Measurements from ENCODE around the gene HIF3A. TPM values are rescaled to one million over a fixed set of nuclear protein-coding genes. Genes with fewer than 3 reads are reported as not detected.

HIF3A gene
- total and polyA plus RNA-seq, 2 of the 8 experiments (the other 6 are each of a cell fraction or from before 2014, with no cell fraction given), result 38.6 to 38.8 TPM

DNA sequence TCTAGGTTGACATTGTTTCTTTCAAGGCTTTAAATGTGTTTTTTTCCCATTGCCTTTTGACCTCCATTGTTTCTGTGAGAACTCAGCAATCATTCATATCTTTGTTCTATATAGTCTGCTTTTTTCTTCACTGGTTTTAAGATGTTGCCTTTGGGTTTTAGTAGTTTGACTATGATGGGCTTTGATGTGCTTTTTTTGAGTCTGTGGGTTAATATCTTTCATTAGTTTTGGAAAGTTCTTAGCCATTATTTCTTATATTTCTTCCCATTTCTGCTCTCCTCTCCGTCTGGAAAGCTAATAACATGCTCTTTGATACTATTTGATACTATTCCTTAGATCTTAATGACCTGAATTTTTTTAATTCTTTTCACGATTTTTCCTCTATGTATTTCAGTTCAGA lies 83.8 kb downstream of the HIF3A start:
- no peaks in the 10 kb centered on the region for H3K23me2 ChIP-seq (ENCODE audit: low read depth, low read length)
- H4K20me1 ChIP-seq (replicated peaks in 1 of 2; ENCODE audit: control insufficient read depth in 1 of 2, insufficient read depth in 2 of 2, low read length in 2 of 2), result peaks cover 2 to 5% of the 10 kb centered on the region in 2 experiments
- no peak overlapping the region for H3K9ac ChIP-seq (replicated peaks in 1 of 4; ENCODE audit: extremely low read depth in 1 of 4, low read depth in 3 of 4, low read length in 3 of 4)
- H2BK5ac ChIP-seq (ENCODE audit: low read depth, low read length), result no peak overlapping the region
- H3K23ac ChIP-seq (ENCODE audit: insufficient read length), result no peak overlapping the region
- H2BK120ac ChIP-seq (replicated peaks; ENCODE audit: low read depth, low read length), result no peak overlapping the region
- no peak overlapping the region for H3K4ac ChIP-seq (replicated peaks; ENCODE audit: insufficient read length, low read depth, low read length)
- no peak overlapping the region for H3K18ac ChIP-seq (ENCODE audit: extremely low read depth, low read length)
- no peak overlapping the region for H4K8ac ChIP-seq (ENCODE audit: extremely low read depth, insufficient read depth, low read length)
- FAIRE-seq (no peak), DNase-seq (ENCODE audit: low read depth in 1 of 2, low spot score in 2 of 2) (no peak)
- H2BK12ac ChIP-seq (ENCODE audit: low read depth, low read length), result no peak overlapping the region
- H3K79me1 ChIP-seq (ENCODE audit: low read depth, low read length), result peaks cover 3% of the 10 kb centered on the region; the same call in 1 of the 2 replicates
- no peak overlapping the region for H3K27ac ChIP-seq (ENCODE audit: low read depth, low read length)
- H3K4me3 ChIP-seq (ENCODE audit: extremely low read depth in 1 of 4, insufficient read depth in 2 of 4, low read depth in 3 of 4, low read length in 4 of 4), result no peak overlapping the region
- H3K79me2 ChIP-seq (ENCODE audit: control insufficient read depth in 1 of 2, insufficient read depth in 2 of 2, low read length in 2 of 2), result peaks cover 0 to 10% of the 10 kb centered on the region in 2 experiments; a peak in 1 of 4 replicates
- no peak overlapping the region for H4K5ac ChIP-seq (ENCODE audit: insufficient read length, low read depth, low read length)
- no peaks in the 10 kb centered on the region for H3K27me3 ChIP-seq (replicated peaks in 1 of 4; ENCODE audit: control insufficient read depth in 3 of 4, extremely low read depth in 1 of 4, insufficient read depth in 3 of 4, low read length in 3 of 4)
- no peak overlapping the region for H3K4me2 ChIP-seq (ENCODE audit: insufficient read depth in 1 of 2, low read depth in 2 of 2, low read length in 2 of 2)
- H2AK5ac ChIP-seq (ENCODE audit: low read depth, low read length), result no peak overlapping the region
- WGBS, 2 experiments (ENCODE audit: extremely low coverage in 1 of 2, insufficient coverage in 1 of 2, insufficient read length in 1 of 2, insufficient replicate concordance in 2 of 2, low coverage in 1 of 2, low lambda C conversion rate in 2 of 2, missing lambda C conversion rate in 1 of 2), result 80% methylated on average over 2 of the region's 2 CpGs; no CpG with 5 or more reads in 1 of the 2 experiments
- H2BK15ac ChIP-seq (ENCODE audit: low read length), result no peak overlapping the region
- no peak overlapping the region for H4K91ac ChIP-seq (replicated peaks; ENCODE audit: insufficient read length, low read length)
- H3K9me3 ChIP-seq (ENCODE audit: insufficient read depth in 2 of 2, low read depth in 1 of 2, low read length in 1 of 2), result no peaks in the 10 kb centered on the region
- no peak overlapping the region for H2AFZ ChIP-seq (ENCODE audit: low read length)
- H3K14ac ChIP-seq (ENCODE audit: insufficient read length), result no peak overlapping the region
- no peak overlapping the region for H3K56ac ChIP-seq (replicated peaks; ENCODE audit: insufficient read length, low read depth, low read length)
- ChIA-PET CTCF (ENCODE audit: partially characterized antibody) (interaction anchor here (1.1 to 2.8 kb wide), 4 partner anchors 9 to 136 kb away, joined by 3 to 20 read pairs (median 7); no protein-coding TSS in a partner anchor), POLR2A (ENCODE audit: partially characterized antibody) (interaction anchor here (0.9 to 1.3 kb wide), 2 partner anchors 13 to 22 kb away, joined by 3 read pairs; no protein-coding TSS in a partner anchor)
- peaks cover 16 to 64% (median 43%) of the 10 kb centered on the region in 4 experiments for H3K36me3 ChIP-seq (ENCODE audit: control insufficient read depth in 2 of 4, insufficient read depth in 4 of 4, low read length in 3 of 4)
- H3K4me1 ChIP-seq (replicated peaks in 1 of 4; ENCODE audit: control insufficient read depth in 3 of 4, insufficient read depth in 4 of 4, low read length in 3 of 4), result peaks cover 0 to 2% (median 0%) of the 10 kb centered on the region in 4 experiments; a peak in 2 of 7 replicates
- TF ChIP-seq BCL11A (IDR thresholded peaks at IDR 0.05; ENCODE audit: low read depth in 2 of 2, low read length in 2 of 2) (no peak), SRF (IDR thresholded peaks at IDR 0.05; ENCODE audit: low read depth, low read length) (no peak), SIX5 (IDR thresholded peaks at IDR 0.05; ENCODE audit: low read depth, low read length) (no peak)
- TF ChIP-seq, protein P1, sequence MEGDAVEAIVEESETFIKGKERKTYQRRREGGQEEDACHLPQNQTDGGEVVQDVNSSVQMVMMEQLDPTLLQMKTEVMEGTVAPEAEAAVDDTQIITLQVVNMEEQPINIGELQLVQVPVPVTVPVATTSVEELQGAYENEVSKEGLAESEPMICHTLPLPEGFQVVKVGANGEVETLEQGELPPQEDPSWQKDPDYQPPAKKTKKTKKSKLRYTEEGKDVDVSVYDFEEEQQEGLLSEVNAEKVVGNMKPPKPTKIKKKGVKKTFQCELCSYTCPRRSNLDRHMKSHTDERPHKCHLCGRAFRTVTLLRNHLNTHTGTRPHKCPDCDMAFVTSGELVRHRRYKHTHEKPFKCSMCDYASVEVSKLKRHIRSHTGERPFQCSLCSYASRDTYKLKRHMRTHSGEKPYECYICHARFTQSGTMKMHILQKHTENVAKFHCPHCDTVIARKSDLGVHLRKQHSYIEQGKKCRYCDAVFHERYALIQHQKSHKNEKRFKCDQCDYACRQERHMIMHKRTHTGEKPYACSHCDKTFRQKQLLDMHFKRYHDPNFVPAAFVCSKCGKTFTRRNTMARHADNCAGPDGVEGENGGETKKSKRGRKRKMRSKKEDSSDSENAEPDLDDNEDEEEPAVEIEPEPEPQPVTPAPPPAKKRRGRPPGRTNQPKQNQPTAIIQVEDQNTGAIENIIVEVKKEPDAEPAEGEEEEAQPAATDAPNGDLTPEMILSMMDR (IDR thresholded peaks at IDR 0.05; ENCODE audit: control extremely low read depth in 1 of 3, insufficient read depth in 1 of 3, low read depth in 1 of 3, low read length in 3 of 3), result no peak
- no peak overlapping the region for H2BK20ac ChIP-seq (ENCODE audit: low read length)

All from H1 (cell line).